GM18502 (cell line): ENCODE data around the gene ERGIC3.

ENCODE experiments used
- ATAC-seq: cut with Tn5 transposase; IDR thresholded peaks from one replicate; pipeline ENCODE4 v1.9.1; 2021; ENCODE audit warnings: mild to moderate bottlenecking; ENCODE audit not compliant: unreplicated experiment, poor library complexity

ERGIC3 gene

DNA sequence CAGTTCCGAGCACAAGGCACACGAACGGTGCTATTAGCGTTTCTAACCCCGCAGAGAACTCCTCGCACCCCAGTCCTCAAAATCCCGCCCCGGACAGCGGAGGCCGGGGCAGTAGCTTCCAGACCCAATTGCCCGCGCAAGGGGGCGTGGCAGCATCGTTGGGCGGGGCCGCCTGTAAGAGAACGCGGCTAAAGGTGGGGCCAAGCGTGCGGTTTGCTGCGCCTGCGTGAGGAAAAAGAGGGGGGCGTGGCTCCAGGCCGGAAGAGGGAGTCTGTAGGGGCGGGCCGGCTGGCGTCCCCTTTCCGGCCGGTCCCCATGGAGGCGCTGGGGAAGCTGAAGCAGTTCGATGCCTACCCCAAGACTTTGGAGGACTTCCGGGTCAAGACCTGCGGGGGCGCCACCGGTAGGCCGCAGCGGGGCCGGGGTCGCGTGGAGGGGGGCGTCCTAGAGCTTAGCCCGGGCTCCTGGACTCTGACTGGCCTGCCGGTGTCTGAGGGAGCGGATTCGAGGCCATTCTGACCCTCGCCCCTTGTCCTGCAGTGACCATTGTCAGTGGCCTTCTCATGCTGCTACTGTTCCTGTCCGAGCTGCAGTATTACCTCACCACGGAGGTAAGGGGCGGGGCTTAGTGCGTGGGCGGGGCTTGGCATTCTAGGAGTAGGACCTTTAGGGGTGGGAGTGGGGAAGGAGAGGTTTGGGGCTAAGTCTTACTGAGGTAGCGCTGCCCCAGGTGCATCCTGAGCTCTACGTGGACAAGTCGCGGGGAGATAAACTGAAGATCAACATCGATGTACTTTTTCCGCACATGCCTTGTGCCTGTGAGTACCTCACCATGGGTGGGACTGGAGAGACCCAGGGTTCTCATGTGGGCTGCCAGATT lies at the start of gene ERGIC3:
Gene ERGIC3 (plus strand): TSS at position 296 of the 880 bp plus-strand sequence. CDS start 20 bp downstream, at position 316.
- peak; percentile 96 for ATAC-seq

DNA sequence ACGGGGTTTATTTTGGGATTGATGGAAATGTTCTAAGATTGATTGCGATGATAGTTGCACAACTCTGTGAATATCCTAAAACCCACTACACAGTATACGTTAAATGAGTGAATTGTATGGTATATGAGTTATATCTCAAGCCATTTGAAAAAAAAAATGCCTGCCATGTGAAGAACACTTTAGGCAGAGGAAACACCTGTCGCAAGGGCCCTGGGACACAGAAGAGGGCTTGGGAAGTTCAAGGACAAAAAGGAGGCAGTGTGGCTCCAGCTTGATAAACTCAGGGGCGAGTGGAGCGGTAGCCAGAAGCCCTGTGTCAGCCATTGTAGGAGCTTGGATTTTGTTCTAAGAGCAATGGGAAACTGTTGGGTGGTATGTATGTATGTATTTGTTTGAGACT lies 49.5 kb upstream of the ERGIC3 start:
- no peak for ATAC-seq

DNA sequence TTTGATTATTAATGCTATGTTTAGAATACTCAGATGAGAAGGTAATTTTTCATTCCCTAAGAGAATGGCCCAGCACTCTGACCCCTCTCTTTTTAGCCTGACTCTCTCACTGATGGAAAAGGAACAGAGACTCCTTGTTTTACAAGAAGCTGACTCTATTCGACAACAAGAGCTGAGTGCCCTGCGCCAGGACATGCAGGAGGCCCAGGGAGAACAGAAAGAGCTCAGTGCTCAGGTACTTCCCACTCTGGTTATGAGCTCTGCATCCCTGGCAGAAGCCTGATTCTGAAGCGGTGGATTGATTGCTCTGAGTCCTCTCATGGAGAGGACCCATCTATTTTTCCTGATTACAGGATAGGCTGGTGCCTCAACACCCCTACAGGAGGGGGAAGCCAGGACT lies 45.4 kb upstream of the ERGIC3 start:
- ATAC-seq = no peak

DNA sequence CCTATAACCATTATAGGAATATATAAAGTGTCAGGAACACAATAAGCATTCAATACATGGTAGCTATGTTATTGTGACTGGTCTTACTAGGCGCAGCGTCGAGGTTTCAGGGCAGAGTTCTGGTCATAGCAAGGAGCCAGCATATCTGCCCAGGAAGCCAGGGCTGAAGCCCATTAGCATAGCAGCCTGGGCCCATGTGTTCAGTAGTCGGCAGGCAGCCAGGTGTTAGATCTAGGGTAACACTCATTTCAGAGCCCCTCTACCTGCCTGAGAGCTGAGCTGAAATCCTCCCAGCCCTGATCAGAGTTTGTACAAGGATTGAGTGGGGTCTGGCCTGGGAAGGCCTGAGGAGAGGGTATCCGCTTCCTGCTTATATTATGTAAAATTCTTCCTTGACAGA lies 44.6 kb upstream of the ERGIC3 start:
- no peak for ATAC-seq

DNA sequence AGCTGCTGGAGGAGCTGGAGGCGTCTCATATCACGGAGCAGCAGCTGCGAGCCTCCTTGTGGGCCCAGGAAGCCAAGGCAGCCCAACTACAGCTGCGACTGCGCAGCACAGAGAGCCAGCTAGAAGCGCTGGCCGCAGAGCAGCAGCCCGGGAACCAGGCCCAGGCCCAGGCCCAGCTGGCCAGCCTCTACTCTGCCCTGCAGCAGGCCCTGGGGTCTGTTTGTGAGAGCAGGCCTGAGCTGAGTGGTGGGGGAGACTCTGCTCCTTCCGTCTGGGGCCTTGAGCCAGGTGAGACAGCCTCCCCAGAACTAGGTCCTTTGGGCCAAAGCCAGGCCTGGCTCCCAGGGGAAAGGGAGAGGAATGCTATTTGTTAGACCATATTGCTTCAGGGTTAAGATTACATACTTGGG lies 44.1 kb upstream of the ERGIC3 start:
- ATAC-seq = no peak

DNA sequence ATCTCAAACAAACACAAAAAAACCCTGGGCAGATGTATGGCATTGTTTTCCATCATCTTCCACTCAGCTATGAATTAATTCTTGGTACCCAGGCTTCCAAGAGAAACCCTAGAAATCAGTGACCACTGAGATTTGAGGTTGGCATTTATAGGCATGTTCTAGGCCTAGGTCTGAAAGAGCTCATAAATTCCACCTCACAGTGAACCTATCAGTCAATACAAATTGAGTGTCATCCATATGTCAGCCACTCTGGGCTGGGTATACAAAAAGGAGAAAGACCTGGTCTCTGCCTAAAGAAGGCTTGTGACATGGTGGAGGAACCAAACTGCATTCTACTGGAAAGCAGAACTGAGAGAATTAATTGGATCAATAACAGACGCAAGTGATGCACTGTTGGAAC lies 42.6 kb upstream of the ERGIC3 start:
- no peak for ATAC-seq

DNA sequence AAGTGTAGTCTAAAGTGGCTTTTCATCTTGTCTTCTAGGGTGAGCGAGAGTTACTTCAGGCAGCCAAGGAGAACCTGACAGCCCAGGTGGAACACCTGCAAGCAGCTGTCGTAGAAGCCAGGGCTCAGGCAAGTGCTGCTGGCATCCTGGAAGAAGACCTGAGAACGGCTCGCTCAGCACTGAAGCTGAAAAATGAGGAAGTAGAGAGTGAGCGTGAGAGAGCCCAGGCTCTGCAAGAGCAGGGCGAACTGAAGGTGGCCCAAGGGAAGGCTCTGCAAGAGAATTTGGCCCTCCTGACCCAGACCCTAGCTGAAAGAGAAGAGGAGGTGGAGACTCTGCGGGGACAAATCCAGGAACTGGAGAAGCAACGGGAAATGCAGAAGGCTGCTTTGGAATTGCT lies 39.5 kb upstream of the ERGIC3 start:
- peak; percentile 65 for ATAC-seq

DNA sequence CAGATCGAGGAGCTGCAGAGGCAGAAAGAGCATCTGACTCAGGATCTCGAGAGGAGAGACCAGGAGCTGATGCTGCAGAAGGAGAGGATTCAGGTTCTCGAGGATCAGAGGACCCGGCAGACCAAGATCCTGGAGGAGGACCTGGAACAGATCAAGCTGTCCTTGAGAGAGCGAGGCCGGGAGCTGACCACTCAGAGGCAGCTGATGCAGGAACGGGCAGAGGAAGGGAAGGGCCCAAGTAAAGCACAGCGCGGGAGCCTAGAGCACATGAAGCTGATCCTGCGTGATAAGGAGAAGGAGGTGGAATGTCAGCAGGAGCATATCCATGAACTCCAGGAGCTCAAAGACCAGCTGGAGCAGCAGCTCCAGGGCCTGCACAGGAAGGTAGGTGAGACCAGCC lies 38.6 kb upstream of the ERGIC3 start:
- ATAC-seq = no peak

DNA sequence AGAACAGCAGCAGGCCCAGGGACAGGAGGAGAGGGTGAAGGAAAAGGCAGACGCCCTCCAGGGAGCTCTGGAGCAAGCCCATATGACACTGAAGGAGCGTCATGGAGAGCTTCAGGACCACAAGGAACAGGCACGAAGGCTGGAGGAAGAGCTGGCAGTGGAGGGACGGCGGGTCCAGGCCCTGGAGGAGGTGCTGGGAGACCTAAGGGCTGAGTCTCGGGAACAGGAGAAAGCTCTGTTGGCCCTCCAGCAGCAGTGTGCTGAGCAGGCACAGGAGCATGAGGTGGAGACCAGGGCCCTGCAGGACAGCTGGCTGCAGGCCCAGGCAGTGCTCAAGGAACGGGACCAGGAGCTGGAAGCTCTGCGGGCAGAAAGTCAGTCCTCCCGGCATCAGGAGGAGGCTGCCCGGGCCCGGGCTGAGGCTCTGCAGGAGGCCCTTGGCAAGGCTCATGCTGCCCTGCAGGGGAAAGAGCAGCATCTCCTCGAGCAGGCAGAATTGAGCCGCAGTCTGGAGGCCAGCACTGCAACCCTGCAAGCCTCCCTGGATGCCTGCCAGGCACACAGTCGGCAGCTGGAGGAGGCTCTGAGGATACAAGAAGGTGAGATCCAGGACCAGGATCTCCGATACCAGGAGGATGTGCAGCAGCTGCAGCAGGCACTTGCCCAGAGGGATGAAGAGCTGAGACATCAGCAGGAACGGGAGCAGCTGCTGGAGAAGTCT lies 37.9 kb upstream of the ERGIC3 start:
- ATAC-seq = no peak

DNA sequence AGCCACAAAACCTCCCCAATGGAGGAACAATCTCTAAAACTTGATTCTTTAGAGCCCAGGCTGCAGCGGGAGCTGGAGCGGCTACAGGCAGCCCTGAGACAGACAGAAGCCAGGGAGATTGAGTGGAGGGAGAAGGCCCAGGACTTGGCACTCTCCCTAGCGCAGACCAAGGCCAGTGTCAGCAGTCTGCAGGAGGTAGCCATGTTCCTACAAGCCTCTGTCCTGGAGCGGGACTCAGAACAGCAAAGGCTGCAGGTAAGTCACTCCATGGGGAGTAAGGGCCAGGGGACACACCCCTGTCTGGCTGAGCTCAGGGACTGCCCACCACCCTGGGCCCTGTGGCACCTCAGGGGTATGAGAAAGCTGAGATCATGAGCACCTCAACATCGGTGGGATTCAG lies 37.1 kb upstream of the ERGIC3 start:
- no peak for ATAC-seq

DNA sequence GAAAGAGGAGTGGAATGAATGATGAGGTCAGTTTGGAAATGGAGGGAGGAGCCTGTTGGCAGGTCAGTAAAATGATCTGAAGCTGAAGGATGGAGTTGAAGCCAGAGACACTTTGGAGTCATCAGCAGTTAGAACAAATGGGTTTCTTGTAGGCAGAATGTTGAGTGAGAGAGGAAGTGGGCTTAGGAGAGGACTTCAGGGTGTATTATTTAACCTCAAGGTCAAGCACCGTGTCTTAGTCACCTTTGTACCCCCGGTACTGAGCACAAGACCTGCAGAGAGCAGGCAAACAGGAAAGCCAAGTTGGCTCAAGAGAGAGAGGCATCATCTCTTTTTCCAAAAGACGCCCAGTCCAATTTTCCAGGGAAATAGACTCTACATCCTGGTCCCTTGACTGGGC lies 35.7 kb upstream of the ERGIC3 start:
- no peak for ATAC-seq

DNA sequence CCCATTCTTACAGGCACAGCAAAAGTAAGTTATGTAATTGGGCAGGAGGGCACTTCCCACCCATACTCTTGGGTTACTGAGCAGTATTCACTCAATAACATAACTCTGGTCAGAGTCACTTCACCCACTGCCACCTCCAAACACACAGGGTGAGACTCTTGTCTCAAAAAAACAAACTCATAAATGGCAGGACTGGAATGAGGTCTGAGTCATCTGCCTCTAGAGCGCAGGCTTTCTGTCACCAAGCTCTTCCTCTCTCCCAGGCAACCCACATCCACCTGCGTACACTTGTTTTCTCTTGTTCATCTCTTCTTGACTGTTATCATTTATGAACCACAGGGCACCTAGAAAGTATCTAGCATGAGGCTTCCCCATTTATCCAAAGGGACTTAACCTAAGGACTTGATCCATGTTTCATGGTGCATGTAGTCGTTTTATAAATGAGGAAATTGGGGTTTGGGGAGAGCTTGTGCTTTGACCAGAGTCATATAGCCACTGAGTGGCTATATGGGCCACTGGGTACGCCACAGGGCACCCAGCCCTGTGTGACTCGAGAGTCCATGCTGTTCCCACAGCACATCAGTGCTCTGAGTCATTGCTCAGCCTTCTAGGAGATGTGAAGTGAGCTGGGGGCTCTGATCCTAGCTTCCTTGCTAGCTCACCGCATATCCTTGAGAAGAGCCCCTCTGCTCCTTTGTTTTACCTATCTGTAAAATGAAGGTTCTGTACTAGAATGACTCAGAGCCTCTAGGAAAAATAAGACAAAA lies 34.8 kb upstream of the ERGIC3 start:
- ATAC-seq = no peak

DNA sequence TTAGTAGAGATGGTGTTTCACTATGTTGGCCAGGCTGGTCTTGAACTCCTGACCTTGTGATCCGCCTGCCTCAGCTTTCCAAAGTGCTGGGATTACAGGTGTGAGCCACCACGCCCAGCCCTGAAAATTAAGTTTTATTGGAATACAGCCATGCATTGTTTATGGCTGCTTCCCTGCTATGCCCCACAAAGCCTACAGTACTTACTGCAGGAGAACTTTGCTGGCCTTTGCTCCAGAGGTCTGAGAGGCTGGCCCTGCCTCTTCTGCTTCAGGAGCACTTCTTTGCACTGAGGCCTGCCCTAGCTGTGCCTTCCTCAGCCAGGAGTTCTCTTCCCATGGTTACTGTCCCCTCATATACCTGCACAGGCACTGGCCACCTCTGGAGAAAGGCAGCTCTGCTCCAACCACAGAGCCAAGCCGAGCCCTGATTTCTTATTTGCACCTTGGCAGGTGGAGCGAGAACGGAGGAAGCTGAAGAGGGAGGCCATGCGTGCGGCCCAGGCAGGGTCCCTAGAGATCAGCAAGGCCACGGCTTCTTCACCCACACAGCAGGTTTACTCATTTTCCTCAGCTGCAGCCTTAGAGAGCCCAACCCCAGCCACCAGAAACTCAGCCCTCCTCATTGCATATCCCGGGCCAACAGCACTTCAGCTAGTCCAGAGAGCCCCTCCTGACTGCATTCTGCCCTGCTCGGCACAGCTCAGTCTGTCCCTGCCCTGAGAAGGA lies 33.2 kb upstream of the ERGIC3 start:
- ATAC-seq = no peak

DNA sequence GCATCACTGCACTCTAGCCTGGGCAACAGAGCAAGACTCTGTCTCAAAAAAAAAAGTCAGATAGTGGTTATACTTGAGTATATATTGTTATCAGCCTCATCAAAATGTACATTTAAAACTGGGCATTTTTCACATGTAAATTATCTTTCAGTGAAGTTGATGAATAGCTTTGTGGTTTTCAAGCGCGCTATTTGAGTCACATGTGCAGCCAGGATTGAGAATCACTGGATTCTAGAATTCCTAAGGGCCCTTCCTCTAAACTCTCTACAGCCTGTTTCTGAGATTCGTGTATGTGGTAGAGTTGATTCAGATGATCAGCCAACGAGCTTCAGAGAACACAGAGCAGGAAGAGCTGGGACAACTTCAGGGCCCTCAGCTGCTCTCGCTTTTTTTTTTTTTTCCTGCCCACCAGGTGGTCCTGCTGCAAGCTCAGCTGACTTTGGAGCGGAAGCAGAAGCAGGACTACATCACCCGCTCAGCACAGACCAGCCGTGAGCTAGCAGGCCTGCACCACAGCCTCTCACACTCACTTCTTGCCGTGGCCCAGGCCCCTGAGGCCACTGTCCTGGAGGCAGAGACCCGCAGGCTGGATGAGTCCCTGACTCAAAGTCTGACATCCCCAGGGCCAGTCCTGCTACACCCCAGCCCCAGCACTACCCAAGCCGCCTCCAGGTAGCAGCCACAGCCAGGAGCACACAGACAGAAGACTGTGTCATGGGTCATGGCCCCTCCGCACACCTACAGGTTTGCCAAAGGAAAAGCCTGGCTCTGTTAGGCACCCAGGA lies 30.7 kb upstream of the ERGIC3 start:
- ATAC-seq = no peak

DNA sequence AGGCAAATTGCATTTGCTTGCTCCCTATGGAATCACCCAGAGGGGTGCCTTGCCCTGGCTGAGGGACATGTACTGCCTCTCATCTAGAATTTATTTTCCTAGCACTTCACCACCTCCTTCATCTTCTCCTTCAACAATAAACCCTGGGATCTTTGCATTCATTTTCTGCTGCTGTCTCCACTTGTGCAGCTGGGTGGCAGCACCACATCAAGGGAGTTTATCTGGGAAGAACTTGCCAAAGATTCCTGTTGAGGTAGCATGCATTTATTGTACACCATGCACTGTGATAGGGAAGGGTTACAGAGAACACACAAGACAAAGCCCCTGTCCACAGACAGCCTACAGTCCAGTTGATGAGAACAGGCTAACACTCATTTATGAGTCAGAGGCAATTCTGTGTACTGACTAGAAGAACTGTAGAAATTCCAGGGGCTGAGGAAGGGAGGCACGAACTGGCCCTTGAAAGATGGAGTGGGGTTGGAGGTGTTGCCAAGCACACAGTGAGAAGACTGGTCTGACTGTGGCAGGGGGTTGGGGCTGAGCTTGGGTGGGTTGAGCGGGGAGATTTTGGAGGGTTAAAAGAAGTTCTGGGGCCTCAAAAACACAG lies 30.0 kb upstream of the ERGIC3 start:
- no peak for ATAC-seq

DNA sequence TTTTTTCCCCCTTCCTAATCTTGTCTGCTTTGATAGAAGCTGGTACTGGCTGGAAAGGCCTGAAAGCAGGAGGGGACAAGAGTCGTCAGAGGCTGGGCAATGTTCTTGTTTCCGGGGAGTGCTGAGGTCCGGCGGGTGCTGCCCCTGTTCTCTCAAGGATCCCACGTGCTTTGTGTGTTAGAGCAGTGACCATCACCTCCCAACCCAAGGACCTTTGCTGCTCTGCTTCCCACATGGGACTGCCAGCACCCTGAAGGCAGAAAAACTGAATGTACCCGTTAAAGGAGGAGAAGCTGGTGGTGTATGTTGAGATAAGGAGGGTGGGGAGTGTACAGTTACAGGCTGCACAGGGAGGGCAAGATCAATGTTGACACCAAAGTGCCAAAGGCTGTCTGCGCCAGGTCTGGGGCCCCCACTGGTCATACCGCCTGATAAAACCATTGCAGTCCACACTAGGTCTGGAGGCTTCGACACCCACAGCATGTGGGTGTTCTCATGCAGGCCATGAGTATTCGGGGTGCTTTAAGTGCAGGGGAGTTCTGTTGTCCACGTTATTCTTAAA lies 27.4 kb upstream of the ERGIC3 start:
- no peak for ATAC-seq

DNA sequence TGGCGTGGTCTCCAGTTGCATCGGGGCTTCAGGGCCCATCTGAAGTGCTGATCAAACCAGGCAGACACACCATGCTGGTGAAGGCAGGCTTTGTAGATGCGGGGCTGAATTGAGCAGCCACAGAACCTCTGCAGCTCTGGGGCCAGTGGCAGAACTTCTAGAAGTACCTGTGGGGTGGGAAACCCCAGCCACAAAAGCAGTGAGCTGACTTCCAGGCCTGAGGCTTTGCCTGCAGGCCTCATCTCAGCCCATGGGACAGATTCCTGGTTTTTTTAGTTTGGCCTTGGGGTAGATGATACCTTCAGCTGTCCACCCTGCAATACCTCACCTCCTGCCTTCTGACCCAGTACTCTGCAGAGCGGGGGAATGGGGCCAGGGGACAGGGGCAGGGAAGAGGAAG lies 26.5 kb upstream of the ERGIC3 start:
- ATAC-seq = no peak

DNA sequence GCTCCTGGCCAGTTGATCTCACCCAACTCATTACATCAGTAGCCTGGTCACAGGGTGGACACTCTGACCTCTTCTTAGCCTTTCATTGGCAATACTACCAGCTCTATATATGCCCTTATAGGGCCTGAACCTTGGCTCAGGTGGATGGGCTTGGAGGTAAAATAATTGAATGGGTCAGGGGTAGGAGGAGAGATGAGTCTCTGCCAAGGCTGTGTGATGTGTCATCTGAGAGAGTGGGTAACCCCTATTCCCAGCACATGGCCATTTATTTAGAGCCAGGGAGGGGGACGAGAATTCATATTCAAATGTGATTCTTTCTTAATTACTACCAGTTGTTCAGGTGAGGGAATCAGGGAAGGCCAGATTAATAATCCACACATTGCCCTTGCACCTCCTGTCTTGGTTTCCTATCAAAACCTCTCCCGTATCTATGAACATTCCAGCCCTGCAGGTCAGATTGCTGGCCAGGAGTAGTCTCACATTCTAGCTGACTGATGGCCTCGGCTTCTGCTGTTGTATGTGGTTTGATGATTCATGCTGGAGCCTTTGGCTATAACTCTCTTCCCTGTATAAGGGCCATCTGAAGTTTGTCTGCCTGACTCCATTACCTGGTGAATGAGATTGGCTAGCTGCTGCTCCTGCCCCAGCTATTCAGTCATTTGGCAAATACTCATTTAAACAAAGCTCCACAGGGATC lies 25.8 kb upstream of the ERGIC3 start:
- ATAC-seq = no peak
